ENCODE results near the gene PTCH2.

The PTCH2 gene

DNA sequence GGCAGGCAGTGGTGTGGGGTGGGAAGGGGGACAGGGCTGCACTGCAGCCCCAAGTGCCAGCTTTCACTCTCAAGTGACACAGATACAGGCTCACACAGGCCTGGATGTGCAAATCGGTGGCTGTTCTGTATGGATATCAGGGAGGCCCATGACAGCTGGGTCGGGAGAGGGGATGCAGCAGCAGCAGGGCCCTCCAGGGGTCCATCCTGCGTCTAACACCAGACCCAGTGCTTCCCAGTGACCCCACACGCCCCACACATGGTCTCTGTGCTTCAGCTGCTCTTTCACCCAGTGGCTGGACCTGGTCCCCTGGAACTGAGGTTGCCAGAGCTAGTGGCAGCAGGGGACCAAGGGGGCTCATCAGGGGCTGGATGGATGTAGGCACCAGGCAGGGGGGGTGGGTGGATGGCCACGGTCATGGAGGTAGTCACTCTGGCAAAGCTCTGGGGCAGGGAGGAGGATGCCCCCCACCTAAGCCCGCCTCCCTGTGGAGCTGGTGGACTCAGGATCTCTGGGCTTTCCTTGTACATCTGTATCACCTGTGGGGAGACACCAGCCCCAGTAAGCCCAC lies 20.8 kb downstream of the PTCH2 start:
- no peak for TF ChIP-seq CTCF (IDR thresholded peaks at IDR 0.05)
- H3K36me3 ChIP-seq, result no peaks in the 10 kb centered on the region
- H3K27me3 ChIP-seq, result no peaks in the 10 kb centered on the region
- H3K9me3 ChIP-seq, result no peaks in the 10 kb centered on the region
- H3K27ac ChIP-seq, result no peak overlapping the region
- H3K4me3 ChIP-seq (ENCODE audit: low read depth in 1 of 2, low read length in 1 of 2), result no peak overlapping the region
- peaks cover 28 to 29% of the 10 kb centered on the region in 2 experiments for H3K4me1 ChIP-seq (ENCODE audit: control insufficient read depth in 1 of 2, insufficient read depth in 1 of 2, low read depth in 1 of 2, low read length in 1 of 2)

- TF ChIP-seq CTCF (IDR thresholded peaks at IDR 0.05), result no peak
- Histone ChIP-seq H3K27ac (no peak overlapping the region), H3K27me3 (no peaks in the 10 kb centered on the region), H3K4me1 (ENCODE audit: control insufficient read depth in 1 of 2, insufficient read depth in 1 of 2, low read depth in 1 of 2, low read length in 1 of 2) (peaks cover 19 to 20% of the 10 kb centered on the region in 2 experiments), H3K36me3 (no peaks in the 10 kb centered on the region), H3K9me3 (no peaks in the 10 kb centered on the region), H3K4me3 (ENCODE audit: low read depth in 1 of 2, low read length in 1 of 2) (no peak overlapping the region)
Measured at GRCh38 chr1:44821240-44821715, 21.8 kb downstream of the PTCH2 start.

DNA sequence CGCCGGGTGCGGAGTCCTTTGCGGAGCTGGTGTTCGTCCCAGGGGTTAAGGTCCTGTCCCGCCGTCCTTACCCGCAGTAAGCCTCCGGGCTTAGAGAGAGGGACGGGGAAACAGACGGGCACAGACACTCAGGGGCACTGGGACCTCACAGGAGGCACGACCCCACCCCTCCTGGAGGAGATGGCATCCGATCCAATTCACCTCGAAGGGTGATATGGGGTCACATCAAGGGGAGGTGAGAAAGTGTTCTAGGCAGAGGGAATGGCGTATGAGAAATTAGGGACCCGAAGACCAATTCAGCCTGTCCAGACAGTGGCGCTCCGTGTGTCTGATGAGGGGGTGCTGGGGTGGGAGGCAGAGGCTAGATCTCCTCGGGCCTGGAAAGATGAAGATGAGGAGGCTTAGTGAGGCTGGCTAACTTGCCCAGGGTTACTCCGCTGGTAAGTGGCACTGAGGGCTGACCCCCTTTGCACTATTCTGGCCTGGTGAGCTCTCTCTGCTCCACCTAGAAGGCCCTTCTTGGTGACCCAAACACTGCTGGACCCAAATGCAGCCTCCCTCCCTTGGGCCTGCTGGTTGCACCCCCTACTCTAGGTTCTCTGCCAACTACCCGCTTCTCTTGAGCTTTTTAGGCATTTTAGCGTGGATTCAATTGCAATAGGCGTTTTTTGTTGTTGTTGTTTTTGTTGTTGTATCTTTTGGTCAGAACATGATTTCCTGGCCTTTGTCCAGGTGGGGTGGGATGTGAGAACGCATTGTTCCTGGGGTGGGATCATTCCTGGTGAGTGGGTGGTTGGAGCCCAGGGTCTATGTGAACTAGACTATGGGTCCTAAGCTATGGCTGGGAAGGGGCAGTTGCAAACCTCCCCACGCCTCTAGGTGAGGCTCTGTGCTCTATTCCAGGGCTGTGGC lies 22.5 kb downstream of the PTCH2 start:
- peaks cover 16 to 17% of the 10 kb centered on the region in 2 experiments for H3K4me1 ChIP-seq (ENCODE audit: control insufficient read depth in 1 of 2, insufficient read depth in 1 of 2, low read depth in 1 of 2, low read length in 1 of 2)
- H3K4me3 ChIP-seq (ENCODE audit: low read depth in 1 of 2, low read length in 1 of 2), result peak overlapping the region; percentile 66 to 75

GRCh38 chr1:44819608-44820327 lies 23.3 kb downstream of the PTCH2 start:
- Histone ChIP-seq H3K27ac (peak overlapping the region; percentile 92), H3K27me3 (no peaks in the 10 kb centered on the region), H3K36me3 (no peaks in the 10 kb centered on the region), H3K4me1 (ENCODE audit: control insufficient read depth in 1 of 2, insufficient read depth in 1 of 2, low read depth in 1 of 2, low read length in 1 of 2) (peaks cover 16 to 17% of the 10 kb centered on the region in 2 experiments), H3K4me3 (ENCODE audit: low read depth in 1 of 2, low read length in 1 of 2) (peak overlapping the region; percentile 66 to 75), H3K9me3 (no peaks in the 10 kb centered on the region)
- TF ChIP-seq CTCF (IDR thresholded peaks at IDR 0.05), result peak; percentile 66

More for the DNA sequence above, 22.5 kb downstream of the PTCH2 start:
- no peak for TF ChIP-seq CTCF (IDR thresholded peaks at IDR 0.05)
- Histone ChIP-seq H3K27me3 (no peaks in the 10 kb centered on the region), H3K9me3 (no peaks in the 10 kb centered on the region), H3K27ac (peak overlapping the region; percentile 92), H3K36me3 (no peaks in the 10 kb centered on the region)

- Histone ChIP-seq H3K4me1 (ENCODE audit: control insufficient read depth in 1 of 2, insufficient read depth in 1 of 2, low read depth in 1 of 2, low read length in 1 of 2) (peaks cover 16 to 18% of the 10 kb centered on the region in 2 experiments), H3K4me3 (ENCODE audit: low read depth in 1 of 2, low read length in 1 of 2) (peak overlapping the region; percentile 66 to 75), H3K27me3 (no peaks in the 10 kb centered on the region), H3K27ac (peak overlapping the region; percentile 92), H3K36me3 (no peaks in the 10 kb centered on the region), H3K9me3 (no peaks in the 10 kb centered on the region)
- no peak for TF ChIP-seq CTCF (IDR thresholded peaks at IDR 0.05)
Measured at GRCh38 chr1:44819196-44819607, 23.9 kb downstream of the PTCH2 start.
